HG03432 (cell line): ENCODE measurements around the gene DUSP7.
"Not testable (repeated sequence)": the region's sequence is repeated elsewhere in the genome, so short reads cannot be mapped to it uniquely, and the experiment has no call there.

Experiments used
- ATAC-seq: cut with Tn5 transposase; IDR thresholded peaks from one replicate; pipeline ENCODE4 v1.9.1; 2021; ENCODE audit warnings: mild to moderate bottlenecking, moderate library complexity; ENCODE audit not compliant: unreplicated experiment

The DUSP7 gene

DNA sequence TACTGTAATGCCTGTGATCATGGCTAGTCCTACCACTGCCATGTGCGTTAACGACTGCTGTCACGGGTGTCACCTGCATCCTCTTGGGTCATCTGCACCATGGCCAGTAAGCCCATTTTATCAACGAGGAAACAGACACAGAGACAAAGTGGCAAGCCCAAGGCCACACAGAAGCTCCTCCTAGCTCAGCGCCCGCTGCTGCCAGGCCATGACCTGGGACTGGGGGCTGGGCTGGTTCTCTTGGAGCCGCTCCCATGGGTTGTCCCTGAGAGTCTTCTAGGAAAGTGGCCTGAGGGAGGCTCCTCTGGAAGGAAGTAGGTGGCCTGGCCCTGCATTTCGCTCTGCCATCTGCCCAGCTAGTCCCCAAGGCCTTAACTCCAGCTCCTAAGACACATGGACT, 4.9 kb downstream of the DUSP7 start:
- no peak for ATAC-seq

DNA sequence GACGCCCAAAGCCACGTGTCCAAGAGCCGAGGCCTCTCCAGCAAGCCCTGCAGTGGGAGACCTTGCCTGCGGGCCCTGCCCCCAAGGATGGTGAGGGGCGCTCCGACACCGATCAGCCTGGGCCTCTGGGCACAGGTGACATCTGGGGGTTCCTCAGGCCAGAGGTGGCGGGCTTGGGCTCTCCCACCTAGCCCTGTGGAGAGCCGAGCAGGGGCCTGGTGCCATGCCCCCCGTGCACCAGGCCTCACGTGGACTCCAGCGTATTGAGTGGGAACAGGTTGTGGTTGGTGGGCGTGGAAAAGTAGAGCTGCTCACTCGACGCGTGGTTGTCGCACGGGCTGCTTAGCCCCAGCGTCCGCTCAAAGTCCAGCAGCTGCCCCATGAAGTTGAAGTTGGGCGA, 5.8 kb downstream of the DUSP7 start:
- ATAC-seq: no peak

DNA sequence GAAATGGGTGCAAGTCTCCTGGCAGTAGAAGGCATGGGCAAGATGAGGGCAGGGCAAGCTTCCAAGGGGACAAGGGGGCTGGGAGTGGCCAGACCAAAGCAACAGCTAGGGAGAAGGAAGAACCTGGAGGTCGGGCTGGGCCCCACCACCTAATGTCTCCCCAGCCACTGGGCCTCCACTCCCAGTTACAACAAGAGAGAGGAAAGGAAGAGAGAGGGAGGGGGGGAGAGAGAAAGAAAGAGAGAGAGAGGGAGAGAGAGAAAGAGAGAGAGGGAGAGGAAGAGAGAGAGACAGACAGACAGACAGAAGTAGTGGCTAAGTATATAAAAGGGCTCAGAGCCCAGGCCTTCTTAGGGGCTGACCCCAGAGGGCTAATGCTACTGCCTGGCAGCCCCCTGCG, 6.9 kb downstream of the DUSP7 start:
- no peak for ATAC-seq

DNA sequence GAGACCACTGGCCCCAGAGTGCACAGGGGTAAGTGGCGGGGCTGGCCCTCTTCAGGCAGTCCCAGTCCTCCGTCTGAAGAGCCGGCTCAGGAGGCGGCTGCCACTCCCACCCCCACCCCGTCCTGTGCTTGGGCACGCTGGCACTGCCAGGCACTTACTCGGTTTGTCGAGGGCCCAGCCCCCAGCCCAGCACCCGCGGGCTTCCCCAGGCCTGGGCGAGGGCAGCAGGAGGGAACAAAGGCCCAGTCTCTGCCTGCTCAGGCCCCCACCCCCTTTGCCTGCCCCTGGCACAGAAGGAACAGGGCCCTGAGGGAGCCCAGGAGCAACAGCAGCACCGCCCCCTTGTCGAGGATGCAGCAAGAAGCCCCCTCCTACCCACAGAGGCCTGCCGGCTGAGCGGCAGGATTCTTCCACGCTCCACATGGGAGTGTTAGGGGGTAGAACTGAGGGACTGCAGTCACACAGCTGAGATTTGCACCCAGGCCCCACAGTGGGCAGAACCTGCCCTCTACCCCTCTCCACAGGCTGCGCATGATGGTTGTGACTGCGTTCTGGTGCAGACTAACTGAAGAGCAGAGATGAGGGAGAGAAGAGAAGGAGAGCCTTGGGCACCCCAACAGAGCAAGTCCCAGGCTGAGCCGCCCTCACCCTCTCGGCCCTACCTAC, 8.9 kb downstream of the DUSP7 start:
- ATAC-seq: no peak

DNA sequence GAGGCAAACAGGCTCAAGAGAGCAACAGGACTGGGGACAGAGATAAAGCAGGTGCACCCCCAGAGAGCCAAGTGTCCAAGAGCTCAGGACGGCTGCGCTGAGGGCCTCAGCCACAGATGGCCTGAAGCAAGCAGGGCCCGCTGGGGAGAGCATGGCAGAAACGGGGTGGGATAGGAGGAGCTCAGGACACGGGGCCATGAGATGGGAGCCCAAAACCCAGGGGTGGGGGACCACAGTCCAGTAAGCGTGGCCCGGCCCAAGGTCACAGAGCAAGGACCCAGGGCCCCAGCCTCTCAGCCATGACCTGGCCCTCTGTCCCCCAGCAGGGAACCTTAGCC, 9.5 kb downstream of the DUSP7 start:
- no peak for ATAC-seq

DNA sequence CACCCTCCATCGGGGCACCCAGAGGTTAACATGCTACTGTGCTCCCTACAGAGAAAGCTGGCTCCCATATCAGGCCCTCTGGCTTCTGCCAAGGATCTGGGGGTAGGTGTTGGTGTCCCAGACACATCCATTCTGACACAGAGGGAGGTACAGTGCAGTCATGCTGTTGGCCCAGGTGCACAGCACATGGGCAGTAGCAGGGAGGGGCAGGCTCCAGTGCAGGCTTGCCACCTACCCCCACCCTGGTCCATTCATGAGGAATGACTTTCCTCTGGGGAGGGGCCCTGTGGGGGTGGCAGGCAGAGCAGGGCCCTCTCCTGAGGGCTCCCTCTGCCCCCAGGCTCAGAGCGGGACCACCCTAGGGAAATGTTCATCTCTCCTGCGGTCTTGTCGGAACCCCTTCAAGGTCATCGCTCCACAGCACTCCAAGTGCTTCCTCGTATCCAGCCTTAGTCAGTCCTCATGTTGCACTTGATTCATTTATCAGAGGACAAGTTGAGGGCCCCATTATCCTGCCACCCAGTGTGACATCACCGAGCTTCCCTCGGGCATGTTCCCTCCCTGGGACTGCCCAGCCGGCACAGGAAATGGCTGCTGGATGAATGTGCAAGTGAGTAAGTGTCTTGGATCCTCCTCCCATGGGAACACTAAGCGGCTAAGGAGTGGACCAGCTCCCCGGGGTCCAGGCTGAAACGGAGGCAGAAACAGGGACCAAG, 10.0 kb downstream of the DUSP7 start:
- ATAC-seq: no peak

DNA sequence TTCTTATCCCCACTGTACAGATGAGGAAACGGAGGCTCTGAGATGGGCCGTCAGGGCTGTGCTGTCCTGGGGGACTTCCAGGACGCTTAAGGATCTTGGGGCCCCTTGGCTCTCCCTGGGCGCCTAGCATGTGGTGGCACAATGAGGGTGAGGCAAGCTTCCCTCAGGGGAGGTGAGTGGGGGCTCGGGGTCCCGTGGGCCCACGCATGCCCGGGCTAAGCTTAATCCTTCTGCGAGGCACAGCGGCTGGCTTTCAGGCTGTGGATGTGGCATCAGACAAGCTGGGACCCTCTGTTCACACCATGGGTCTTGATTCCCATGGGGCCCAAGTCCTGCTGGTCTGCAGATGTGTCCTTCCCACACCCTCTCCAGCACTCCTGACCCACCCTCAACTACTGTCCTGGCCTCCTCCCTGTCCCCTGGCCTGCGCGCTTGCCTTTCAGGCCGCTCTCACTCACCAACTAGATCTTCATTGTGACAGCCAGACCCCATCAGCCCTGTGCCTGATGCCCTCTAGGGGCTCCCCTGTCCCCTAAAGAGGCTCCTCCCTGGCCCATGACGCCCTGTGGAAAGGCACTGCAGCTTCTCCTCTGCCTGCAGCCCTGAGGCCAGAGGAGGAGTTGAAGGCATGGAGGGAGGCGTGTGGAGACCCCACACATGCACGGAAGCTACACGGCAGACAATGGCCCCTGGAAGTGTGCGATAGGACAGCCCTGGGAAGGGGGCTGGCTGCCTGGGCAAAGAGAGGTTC, 11.3 kb downstream of the DUSP7 start:
- no peak for ATAC-seq

DNA sequence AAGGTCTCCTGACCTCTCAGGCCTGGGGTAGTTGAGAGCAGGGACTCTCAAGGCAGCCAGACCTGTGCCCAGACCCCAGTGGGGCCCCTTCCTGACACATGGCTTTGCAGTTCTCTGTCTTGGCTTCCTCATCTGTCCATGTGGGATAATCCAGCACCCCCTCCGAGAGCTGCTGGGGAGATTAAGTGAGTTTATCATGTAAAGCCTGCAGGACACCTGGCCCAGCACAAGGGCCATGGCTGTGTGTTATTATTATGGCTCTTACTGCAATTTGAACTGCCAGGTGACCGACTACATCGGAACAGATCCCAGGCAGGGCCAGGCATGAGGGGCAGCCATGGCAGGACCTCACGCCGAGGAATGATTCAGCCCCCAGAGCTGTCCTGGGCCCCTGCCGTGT, 12.6 kb downstream of the DUSP7 start:
- no peak for ATAC-seq

DNA sequence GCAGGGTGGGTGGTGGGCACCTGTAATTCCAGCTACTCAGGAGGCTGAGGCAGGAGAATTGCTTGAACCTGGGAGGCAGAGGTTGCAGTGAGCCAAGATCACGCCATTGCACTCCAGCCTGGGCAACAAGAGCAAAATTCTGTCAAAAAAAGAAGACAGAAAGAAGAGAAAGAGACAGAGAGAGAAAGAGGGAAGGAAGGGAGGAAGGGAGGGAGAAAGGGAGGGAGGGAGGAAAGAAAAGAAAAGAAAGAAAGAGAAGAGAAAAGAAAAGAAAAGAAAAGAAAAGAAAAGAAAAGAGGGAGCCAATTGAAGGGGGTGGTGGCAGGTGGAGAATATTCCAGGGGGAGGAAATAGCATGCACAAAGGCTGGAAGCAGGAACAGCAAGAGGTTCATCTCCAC, 13.3 kb downstream of the DUSP7 start:
- ATAC-seq: not testable (repeated sequence)

DNA sequence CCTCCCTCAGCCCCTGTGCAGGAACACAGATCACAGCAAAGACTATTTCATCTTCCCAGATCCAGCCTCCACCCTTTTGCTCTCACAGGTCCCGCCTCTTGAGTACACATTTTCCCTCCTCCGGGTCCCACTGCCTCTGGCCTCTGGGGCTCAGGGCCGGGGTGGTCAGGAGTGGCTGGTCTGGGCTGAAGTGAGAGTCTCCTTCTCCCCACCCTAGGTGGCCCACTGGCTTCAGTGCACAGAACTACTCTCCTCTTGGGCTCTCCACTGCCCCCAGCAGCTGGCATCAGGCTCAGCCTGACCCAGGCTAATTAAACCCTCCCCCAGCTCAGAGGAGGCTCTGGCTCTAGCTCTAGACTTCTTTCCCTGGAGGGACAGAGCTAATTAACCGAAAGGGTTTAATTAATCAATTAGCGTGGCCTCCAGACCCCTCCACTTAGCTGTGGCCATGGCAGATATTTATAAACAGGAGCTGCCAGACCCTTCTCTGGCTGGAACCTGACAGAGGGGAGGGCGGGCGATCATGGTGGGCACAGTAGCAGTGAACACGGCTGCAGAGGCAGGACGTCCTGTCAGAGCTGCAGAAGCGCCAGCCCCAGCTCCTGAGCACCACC, 15.1 kb downstream of the DUSP7 start:
- no peak for ATAC-seq

DNA sequence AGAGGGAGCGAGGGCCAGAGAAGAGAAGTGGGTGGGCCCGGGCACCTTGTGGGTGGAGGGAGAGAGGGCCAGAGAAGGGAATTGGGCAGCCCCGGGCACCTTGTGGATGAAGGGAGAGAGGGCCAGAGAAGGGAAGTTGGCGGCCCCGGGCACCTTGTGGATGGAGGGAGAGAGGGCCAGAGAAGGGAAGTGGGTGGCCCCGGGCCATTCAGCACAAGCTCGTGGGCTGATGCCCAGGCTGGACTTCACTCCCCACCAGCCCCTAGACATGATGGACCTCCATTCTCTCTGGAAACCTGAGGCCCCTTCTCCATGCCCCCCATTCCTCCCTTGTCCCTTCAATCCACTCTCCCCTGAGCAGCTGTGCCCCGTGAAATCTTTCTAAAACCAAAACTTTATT, 15.8 kb downstream of the DUSP7 start:
- ATAC-seq: no peak

DNA sequence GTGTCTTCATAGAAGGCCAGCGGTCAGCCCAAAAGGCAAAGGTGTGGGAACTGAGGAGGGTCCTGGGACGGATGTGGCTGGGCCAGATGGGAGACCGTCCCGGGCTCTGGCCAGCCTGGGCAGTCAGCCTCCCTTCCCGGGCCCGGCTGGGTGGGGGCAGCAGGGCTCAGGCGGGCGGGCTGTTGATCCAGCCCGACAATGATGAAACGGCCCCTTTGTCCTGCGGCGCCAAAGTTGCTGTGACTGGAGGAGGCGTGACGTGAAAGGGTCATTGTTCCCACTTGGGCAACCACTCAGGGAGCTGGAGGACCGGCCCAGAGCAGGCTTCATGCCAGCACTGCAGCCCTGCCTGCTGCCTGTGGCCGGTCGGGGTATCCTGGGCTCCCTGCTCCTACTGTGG, 16.5 kb downstream of the DUSP7 start:
- no peak for ATAC-seq

DNA sequence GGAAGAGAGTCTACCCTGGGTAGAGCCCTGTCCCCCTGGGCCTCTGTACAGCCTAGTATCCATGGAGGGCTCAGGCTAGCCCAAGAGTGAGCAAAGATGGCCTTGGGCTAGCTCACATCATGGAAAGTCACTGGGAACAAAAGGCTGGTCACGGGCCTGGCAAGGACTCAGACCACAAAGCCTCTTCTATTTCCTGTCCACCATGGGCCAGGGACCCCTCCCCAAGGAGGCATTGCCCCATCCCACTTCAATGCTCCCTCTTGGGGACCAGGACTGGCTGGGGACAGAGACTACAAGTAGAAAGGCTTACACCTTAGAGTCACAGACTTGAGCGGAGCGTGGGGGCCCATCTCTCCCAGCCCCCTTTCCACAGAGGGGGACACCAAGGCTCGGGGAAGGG, 16.9 kb downstream of the DUSP7 start:
- no peak for ATAC-seq

DNA sequence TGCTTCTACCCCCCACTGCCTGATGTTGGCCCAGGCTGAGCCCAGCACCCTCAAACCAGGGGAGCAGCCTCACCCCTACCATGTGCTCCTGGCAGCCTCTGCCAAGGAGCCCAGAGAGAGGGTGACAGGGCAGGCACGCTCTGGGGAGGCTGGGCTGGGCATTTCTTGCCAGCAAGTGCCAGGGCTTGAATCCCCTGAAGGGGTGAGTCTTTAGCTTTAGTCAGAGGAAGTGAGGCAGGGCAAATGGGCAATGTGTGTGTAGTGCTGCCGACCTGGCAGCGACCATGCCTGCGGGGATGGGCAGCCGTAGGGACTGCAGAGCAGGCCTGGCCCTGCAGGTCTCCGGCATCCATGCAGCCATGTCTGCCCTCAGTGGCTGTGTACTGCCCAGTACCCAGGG, 18.1 kb downstream of the DUSP7 start:
- ATAC-seq: no peak

DNA sequence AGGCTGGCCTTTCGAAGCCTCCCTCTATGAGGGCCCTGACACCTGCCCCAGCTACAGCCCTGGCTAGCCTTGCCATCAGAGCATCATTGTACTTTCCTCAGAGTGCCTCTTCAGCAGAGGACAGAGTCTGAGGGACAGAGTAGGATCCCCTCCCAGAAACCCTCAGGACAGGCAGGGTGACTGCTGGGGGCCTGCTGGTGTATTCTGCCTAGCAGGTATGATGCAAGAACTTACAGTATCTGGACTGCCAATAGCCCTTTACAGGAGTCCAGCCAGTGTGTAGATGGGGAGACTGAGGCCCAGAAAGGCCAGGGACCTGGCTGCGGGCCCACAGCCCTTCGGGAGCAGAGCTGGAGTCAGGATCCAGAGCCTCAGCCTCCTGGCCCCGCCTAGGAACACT, 19.1 kb downstream of the DUSP7 start:
- no peak for ATAC-seq

DNA sequence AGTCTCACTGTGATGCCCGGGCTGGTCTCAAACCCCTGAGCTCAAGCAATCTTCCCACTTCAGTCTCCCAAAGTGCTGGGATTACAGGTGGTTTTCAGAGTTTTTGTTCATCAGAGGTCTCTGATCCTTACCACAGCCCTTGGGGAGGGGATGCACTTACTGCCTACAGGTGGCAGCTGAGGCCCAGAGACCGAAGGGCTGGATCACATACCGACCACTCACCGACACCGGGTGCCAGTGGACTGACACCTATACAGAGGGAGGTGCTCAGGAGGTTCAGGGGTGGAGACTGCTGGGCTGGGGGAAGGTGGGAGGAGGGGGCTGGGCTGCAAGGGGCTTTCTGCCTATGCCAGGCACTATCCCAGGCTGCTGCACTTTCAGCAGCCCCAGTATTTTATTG, 19.5 kb downstream of the DUSP7 start:
- no peak for ATAC-seq

DNA sequence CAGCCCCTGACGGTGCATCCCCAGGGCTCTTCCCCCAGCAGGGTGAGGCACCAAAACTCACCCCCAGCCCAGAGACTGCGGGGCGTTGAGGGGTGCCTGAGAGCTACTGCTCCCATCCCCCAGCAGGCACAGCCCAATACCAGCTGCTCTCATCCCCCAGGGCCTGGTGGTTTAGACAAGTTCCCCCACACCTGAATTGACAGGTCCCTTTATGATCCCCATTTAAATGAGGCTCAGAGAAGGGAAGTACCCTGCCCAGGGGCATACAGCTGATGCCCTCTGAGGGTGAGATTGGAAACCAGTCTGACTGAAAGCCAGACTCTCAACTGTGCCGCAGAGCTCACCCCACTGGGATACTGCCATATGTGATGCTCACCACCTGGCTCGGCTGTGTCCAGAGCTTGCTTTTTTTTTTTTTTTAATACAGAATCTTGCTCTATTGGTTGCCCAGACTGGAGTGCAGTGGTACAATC, 20.1 kb downstream of the DUSP7 start:
- peak; percentile 82 for ATAC-seq

DNA sequence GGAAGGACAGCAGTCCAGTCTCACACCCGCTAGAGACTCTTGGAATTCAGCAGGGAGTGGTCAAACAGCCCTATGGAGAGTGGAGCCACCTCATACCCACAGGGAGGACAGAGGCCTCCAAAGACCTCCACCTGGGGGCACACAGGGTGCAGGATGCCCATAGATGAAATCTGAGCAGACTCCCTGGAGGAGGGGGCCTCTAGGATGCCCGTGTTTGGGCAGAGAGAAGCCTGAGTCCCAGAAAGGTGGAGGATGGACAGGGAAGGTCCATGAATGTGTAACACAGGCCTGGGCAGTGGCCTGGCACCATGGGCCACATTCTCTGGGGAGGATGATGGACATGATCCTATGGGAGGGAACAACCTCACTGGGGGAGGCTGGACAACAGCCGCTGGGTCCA, 21.7 kb downstream of the DUSP7 start:
- no peak for ATAC-seq

DNA sequence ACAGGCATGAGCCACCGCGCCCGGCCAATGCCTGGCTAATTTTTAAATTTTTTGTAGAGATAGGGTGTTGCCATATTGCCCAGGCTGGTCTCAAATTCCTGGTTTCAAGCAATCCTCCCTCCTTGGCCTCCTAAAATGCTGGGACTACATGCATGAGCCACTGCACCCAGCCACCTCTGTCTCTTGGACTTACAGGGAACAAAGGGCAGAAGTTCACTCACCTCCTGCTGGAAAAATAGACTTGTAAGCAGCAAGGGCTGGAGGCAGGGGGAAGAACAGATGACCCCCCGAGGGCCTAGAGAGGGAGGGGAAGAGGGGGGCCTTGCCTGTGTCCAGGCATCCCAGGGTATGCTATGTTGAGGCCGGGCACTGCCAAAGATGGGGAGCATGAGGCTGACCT, 22.2 kb downstream of the DUSP7 start:
- ATAC-seq: no peak

DNA sequence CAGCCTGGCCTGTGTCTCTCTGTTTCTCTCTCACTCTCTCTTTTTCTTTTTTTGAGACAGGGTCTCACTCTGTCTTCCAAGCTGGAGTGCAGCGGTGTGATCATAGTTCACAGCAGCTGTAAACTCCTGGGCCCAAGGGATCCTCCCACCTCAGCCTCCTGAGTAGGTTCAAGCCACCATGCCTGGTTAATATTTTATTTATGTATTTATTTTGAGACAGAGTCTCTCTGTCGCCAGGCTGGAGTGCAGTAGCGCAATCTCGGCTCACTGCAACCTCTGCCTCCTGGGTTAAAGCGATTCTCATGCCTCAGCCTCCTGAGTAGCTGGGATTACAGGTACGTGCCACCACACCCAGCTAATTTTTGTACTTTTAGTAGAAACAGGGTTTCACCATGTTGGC, 22.6 kb downstream of the DUSP7 start:
- ATAC-seq: not testable (repeated sequence)

DNA sequence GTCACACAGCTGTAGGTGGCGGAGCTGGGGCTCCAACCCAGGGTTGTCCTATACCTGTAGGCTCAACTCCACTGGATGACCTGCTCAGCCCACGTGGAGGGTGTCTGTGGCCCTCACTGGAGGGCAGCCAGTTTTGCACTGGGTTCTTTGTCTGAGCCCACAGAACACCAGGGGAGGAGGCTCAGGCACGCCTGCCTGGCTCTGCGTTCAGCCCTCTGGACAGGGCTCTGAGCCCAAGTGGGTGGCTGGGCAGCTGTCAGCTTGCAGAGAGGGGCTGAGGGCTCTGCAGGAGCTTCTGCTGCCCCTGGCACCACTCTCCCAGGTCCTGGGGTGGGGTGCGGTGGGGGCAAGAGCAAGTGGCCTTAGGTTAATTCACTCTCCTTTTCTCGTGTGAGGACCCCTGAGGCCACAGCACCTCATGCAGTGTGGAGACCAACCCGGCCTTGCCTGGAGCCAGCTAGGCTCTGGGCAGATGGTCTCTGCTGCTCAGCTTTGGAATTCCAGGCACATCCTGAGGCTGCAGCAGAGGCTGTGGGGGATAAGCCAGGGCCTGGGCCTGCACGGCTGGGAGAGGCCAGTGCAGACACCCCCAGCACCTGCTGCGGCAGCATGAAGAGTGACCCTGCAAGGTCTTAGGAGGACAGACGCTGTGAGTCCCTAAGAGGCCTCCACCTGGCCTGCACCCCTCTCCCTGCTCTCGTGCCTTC, 23.5 kb downstream of the DUSP7 start:
- ATAC-seq: no peak
